ENCODE results near the gene KAZN. TPM values are rescaled to one million over a fixed set of nuclear protein-coding genes. Genes with fewer than 3 reads are reported as not detected.

KAZN gene
- total and polyA plus RNA-seq, 4 donors = 7.6 to 18.8 (median 11.2) TPM

- Histone ChIP-seq H3K4me3 (no peak overlapping the region), H3K9me3 (ENCODE audit: control insufficient read depth in 4 of 4, insufficient read depth in 3 of 4, low read length in 3 of 4) (no peaks in the 10 kb centered on the region), H3K9ac (ENCODE audit: insufficient read depth in 1 of 2, low read length in 2 of 2) (peak overlapping the region in 1 of 2 donors; percentile 61), H3K36me3 (ENCODE audit: control insufficient read depth in 4 of 4, insufficient read depth in 4 of 4, low read length in 4 of 4) (no peaks in the 10 kb centered on the region), H3K4me1 (ENCODE audit: control insufficient read depth in 5 of 5, insufficient read depth in 5 of 5, low read length in 5 of 5) (peaks cover 0 to 35% (median 15%) of the 10 kb centered on the region in 5 donors), H3K27ac (ENCODE audit: low read depth in 1 of 2, low read length in 1 of 2) (peak overlapping the region in 1 of 2 donors; percentile 69), H3K27me3 (ENCODE audit: control insufficient read depth in 3 of 3, insufficient read depth in 3 of 3, low read length in 2 of 3) (no peaks in the 10 kb centered on the region)
- DNase-seq = peak; percentile 72 to 76 (median 73)
- WGBS, 2 donors = 70 to 76% methylated on average over 16 of the region's 16 CpGs
- TF ChIP-seq CTCF (IDR thresholded peaks at IDR 0.05; ENCODE audit: control extremely low read depth, extremely low read depth) = no peak
- no peak for ATAC-seq (ENCODE audit: insufficient read depth, low FRiP score)
Observed at GRCh38 chr1:15088281-15088971, 489.9 kb downstream of the KAZN start.

GRCh38 chr1:15089258-15089992 is 490.9 kb downstream of the KAZN start:
- H3K9ac ChIP-seq (ENCODE audit: insufficient read depth in 1 of 2, low read length in 2 of 2) = no peak overlapping the region
- peak; percentile 58 to 78 (median 67) for DNase-seq
- H3K9me3 ChIP-seq (ENCODE audit: control insufficient read depth in 4 of 4, insufficient read depth in 3 of 4, low read length in 3 of 4) = no peaks in the 10 kb centered on the region
- peaks cover 0 to 44% (median 15%) of the 10 kb centered on the region in 5 donors for H3K4me1 ChIP-seq (ENCODE audit: control insufficient read depth in 5 of 5, insufficient read depth in 5 of 5, low read length in 5 of 5)
- no peak for TF ChIP-seq CTCF (IDR thresholded peaks at IDR 0.05; ENCODE audit: control extremely low read depth, extremely low read depth)
- no peak overlapping the region for H3K4me3 ChIP-seq
- ATAC-seq (ENCODE audit: insufficient read depth, low FRiP score) = peak; percentile 56
- peak overlapping the region in 1 of 2 donors; percentile 93 for H3K27ac ChIP-seq (ENCODE audit: low read depth in 1 of 2, low read length in 1 of 2)
- no peaks in the 10 kb centered on the region for H3K36me3 ChIP-seq (ENCODE audit: control insufficient read depth in 4 of 4, insufficient read depth in 4 of 4, low read length in 4 of 4)
- WGBS, 2 donors = 36 to 41% methylated on average over 4 of the region's 4 CpGs
- no peaks in the 10 kb centered on the region for H3K27me3 ChIP-seq (ENCODE audit: control insufficient read depth in 3 of 3, insufficient read depth in 3 of 3, low read length in 2 of 3)

GRCh38 chr1:15090373-15090772 is 491.9 kb downstream of the KAZN start:
- DNase-seq (peak; percentile 75 to 86 (median 85)), ATAC-seq (ENCODE audit: insufficient read depth, low FRiP score) (peak; percentile 85)
- peak overlapping the region in 1 of 2 donors; percentile 93 for H3K27ac ChIP-seq (ENCODE audit: low read depth in 1 of 2, low read length in 1 of 2)
- H3K27me3 ChIP-seq (ENCODE audit: control insufficient read depth in 3 of 3, insufficient read depth in 3 of 3, low read length in 2 of 3) = no peaks in the 10 kb centered on the region
- H3K9me3 ChIP-seq (ENCODE audit: control insufficient read depth in 4 of 4, insufficient read depth in 3 of 4, low read length in 3 of 4) = no peaks in the 10 kb centered on the region
- peak overlapping the region in 1 of 2 donors; percentile 56 for H3K9ac ChIP-seq (ENCODE audit: insufficient read depth in 1 of 2, low read length in 2 of 2)
- peaks cover 0 to 44% (median 15%) of the 10 kb centered on the region in 5 donors for H3K4me1 ChIP-seq (ENCODE audit: control insufficient read depth in 5 of 5, insufficient read depth in 5 of 5, low read length in 5 of 5)
- no peaks in the 10 kb centered on the region for H3K36me3 ChIP-seq (ENCODE audit: control insufficient read depth in 4 of 4, insufficient read depth in 4 of 4, low read length in 4 of 4)
- 15 to 21% methylated on average over 13 of the region's 13 CpGs for WGBS, 2 donors
- TF ChIP-seq CTCF (IDR thresholded peaks at IDR 0.05; ENCODE audit: control extremely low read depth, extremely low read depth) = no peak
- H3K4me3 ChIP-seq = no peak overlapping the region

Data from lung (tissue), 12 donors.